Measurements from ENCODE around the gene CDC73.
"Not testable (repeated sequence)": the region's sequence is repeated elsewhere in the genome, so short reads cannot be mapped to it uniquely, and the experiment has no call there.

The CDC73 gene

DNA sequence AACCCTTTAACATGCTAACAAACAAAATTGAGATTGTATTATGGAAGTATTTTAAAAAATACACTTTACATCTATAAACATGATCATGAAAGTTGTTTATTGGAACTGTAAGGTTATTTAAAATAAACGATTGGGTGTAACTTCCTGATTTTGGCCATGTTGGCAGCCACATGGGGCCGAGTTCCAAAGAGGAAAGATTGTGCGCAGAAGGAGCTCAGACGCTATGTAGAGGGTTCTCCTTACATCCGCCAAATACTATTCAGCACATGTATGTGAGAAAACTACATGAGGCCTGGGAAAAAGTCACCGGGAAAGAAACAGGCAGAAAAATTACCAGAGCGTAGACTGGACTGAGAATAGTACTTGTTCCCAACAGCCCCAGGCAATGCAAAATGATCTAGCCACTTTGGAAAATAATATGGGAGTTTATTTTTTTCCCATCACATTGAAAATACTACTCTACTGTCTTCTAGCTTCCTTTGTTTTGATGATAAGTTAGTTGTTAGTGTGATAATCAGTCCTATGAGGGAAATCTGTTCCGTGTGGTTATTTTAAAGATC, 100.3 kb downstream of the CDC73 start:
- no peak for DNase-seq (ENCODE audit: low read depth in 4 of 4, low spot score in 1 of 4)

DNA sequence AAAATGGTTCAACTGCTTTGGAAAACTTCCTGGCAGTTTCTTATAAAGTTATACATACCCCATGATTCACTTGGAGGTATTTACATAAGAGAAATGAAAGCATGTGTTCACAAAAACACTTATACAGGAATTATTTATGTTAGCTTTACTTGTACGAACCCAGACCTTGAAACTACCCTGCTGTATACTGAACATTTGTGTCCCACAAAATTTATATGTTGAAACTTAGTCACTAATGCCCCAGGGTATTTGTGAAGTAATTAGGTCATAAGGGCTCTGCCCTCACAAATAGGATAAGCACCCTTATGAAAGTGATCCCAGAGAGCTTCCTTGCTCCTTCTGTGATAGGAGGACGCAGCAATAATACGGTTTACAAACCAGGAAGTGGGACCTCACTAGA, 107.3 kb downstream of the CDC73 start:
- no peak for DNase-seq (ENCODE audit: low read depth in 4 of 4, low spot score in 1 of 4)

DNA sequence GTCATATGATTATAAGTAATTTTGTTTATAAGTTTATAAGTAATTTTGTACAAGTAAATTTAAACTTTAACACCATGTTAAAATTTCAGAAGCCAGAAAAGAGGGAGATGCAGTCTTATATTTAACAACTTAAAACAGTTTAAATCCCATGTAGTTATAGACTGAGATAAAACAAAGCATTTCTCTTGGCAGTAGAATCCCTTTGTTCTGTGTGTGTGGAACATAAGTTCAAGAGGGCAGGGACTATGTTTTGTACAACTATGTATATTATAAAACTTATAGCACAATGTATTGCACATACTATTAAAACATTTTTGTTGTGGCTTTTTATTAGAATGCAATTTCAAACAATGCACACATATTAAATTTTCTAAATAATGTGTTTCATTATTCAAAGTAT, 109.3 kb downstream of the CDC73 start:
- not testable (repeated sequence) for DNase-seq (ENCODE audit: low read depth in 4 of 4, low spot score in 1 of 4)

DNA sequence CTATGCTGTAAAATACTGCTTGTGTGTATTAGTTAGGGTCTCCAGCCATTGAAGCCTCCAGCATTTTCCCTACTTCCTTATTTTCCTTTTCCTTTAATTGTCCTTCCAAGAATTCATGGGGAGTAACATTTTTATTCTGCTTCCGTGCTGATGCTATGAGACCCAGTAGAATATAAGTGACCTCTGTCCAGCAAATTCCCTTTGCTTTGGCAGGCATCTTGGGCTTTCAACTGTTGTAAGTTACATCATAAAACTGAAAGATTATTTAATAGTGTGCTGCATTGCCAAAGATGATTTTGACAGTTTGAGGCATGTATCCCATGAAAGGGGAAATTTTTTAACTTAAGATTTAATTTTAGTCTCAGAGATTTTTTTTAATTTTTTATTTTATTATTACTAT, 112.7 kb downstream of the CDC73 start:
- no peak for DNase-seq (ENCODE audit: low read depth in 4 of 4, low spot score in 1 of 4)

DNA sequence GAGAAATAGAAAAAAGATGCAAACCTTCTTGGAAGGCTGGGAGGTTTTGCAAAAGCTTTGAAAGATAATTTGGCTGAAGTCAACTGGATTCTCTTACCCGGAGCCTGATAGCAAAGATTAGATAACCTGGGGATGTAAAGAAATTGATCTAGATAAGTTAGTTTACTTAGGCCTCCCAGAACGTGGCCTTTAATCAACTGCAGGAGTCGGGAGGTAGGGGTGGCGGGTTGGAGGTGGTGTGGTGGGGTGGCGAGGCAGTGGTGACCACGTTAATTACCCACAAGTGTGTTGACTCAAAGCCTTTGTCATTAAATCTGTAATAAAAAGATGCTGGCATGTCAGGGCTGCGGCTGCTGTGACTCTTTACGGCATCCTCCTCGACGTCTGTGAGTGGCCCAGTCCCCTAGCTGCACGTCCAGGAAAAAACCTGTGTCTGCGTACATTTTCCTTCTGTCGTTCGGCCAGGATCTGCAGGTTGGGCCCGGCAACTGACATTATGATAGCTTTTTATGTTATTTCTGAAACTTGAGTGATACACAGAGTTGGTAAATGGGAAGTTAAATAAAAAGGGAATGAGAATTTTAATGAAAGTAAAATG, 115.6 kb downstream of the CDC73 start:
- no peak for DNase-seq (ENCODE audit: low read depth in 4 of 4, low spot score in 1 of 4)

DNA sequence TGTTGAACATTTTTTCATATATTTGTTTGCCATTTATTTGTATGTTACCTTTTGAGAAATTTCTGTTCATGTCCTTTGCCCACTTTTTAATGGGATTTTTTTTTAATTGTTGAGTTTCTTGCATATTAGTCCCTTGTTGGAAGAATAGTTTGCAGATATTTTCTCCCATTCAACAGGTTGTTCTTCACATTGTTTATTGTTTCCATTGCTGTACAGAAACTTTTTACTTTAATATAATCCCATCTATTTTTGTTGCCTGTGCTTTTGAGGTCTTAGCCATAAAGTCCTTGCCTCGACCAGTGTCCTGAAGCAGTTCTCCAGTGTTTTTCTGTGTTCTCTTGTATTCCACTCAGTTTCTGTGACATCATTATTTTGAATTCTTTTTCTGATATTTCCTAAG, 118.8 kb downstream of the CDC73 start:
- no peak for DNase-seq (ENCODE audit: low read depth in 4 of 4, low spot score in 1 of 4)

DNA sequence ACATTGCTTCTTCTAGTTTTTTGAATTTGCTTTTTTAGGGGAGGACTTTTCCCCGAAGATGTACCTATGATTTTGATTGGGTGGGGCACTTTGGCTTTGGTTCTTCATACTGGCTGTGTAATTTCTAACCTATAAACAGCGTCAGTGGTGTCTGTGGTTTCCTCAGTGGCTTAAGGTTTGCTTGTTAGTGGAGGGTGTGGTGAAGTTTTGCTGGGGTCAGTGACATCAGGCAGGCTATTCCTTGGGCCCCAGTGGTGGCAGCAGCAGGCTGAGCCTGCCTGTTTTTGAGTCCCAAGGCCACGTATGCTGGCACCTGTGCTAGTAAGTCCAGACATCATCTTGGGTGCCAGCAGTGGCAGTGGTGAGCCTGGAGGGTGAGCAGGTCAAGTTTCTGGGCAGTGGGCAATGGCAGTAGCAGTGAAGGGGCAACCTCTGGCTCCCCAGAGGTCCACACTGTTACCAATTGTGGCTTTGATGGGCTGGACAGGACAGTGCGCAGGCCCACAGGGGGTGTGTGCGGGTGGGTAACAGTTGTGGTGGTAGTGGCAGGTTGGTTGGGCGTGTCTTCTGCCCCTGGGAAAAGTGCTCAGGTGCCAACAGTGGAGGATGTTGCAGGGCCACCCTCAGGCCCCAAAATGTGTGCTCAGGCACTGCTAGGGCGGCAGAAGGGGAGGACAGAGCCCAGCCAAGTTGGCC, 119.4 kb downstream of the CDC73 start:
- no peak for DNase-seq (ENCODE audit: low read depth in 4 of 4, low spot score in 1 of 4)

DNA sequence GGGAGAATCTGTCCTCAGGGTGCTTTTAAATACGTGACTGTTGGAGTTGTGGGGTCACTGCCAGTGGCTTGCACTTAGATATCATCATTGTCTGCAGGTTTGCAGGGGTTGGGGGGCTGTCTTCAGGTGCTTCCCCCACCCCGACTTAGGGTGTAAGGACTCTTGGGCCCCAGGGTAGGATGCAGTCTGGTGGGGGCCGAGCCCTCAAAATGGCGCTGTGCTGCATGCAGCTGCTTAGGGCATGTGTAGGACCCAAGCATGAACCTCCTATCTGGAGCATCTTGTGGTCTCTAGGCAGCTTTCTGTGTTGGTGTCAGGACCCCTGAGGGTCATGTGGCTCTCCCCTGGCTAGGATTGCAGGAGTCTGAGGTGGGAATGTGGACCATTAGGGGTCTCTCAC, 120.2 kb downstream of the CDC73 start:
- DNase-seq (ENCODE audit: low read depth in 4 of 4, low spot score in 1 of 4): no peak

DNA sequence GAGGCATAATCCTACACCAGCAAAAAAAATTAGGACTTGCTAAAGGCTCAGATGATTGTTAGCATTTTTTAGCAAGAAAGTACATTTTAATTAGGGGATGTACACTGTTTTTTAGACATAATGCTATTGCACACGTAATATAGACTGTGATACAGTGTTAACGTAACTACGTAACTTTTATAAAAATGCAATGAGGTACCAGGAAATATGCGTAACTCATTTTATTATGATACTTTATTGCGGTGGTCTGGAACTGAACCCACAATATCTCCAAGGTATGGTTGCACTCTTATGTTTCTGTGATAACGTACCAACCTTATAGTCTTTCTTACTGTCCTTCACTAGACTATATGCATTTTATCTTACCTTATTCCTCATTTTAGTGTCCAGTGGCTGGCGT, 127.4 kb downstream of the CDC73 start:
- no peak for DNase-seq (ENCODE audit: low read depth in 4 of 4, low spot score in 1 of 4)

DNA sequence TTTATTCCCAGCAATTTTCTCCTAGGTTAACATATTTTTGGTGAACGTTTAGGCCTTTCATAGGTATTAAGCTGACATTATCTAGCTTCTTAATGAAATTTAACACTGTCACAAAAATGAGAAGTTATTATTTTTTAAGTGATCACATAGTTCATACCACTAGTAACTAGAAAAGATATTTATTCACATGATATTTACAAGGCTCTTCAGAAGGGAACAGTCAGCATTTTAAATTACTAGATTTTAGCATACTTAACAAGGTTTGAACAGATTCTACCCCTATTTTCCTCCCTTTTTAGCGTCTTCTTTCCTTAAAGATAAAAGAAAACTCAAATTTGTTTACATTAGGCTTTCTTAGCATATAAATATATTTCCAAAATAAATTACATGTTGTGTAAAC, 130.1 kb downstream of the CDC73 start:
- DNase-seq (ENCODE audit: low read depth in 4 of 4, low spot score in 1 of 4): no peak

DNA sequence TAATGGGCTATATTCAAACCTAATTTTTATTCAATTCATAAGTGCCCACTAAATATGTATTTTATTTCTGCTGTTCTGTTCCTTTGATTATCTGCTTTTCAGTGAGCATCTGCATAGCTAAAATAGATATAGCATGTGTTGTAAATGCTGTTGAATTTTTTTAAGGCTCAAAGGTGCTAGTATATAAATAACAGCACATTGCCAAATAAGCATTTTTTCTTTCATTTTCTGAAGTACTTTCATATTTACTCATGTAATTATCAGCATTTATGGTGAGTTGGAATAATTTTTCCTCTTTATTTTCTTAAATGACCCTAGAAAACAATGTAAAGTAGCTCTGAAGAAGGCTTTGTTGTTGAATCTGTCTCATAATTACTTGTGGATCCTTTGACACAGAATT, 134.2 kb downstream of the CDC73 start:
- no peak for DNase-seq (ENCODE audit: low read depth in 4 of 4, low spot score in 1 of 4)

DNA sequence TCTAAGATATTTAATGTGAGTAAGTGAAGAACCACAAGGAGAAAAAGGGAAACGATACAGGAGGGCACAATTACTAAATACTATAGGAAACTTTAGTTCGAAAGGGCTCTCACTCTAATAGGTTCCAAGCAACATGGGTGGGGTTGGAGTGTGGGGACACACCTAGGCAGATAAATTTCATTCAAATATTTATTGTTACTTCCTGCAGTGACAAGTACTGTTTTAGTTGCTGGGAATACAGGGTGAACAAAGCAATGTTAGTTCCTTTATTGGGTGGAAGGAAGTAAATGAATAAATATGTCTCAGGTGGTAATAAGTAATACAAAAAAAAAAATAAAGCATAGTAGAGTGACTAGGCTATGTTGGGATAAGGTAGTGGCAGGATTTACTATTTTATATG, 137.8 kb downstream of the CDC73 start:
- DNase-seq (ENCODE audit: low read depth in 4 of 4, low spot score in 1 of 4): no peak

DNA sequence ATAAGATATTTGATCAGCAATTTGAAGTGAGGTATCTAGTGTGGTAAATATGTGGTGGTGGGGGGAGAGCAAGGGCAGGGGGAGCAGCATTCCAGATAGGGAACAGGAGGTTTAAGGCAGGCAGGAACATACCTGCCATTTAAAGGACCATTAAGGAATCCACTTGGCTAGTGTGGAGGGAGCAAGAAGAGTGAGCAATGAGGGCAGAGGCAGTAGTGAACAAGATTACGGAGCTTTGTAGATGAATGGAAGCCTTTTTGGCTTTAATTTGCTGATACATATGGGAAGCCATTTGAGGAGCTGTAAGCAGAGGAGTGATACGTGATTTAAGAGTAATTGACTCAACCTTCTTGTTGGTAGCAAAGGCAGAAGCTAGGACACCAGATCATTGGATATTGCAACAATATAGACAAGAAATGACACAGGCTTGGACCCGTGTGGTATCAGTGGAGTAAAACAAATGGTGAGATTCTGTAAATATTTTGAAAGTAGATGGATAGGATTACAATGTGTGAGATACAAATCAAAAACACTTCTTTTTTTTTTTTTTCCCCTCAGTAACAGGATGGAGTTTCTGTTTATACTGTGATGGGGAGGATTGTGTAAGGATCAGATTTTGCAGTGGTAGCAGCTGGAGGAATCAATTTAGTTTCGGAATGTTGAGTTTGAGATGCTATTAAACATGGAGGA, 138.4 kb downstream of the CDC73 start:
- DNase-seq (ENCODE audit: low read depth in 4 of 4, low spot score in 1 of 4): no peak

DNA sequence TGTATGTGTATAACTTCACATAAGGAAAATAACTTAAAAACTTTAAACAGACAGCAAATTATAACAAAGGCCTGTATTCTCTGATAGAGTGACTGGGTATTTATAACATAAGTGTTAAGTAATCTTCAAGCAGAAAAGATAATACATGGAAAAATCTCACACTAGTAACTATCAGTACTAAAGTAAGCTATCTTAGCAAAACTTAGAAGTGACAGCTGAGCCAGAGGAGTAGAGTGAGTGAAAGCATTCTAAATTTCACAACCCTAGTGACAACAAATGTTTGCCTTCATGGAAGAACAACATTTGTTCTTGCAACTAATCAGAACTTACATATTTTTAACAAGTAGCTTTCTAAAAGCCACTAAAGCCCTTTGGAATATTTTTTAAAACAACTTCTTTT, 139.1 kb downstream of the CDC73 start:
- DNase-seq (ENCODE audit: low read depth in 4 of 4, low spot score in 1 of 4): no peak

DNA sequence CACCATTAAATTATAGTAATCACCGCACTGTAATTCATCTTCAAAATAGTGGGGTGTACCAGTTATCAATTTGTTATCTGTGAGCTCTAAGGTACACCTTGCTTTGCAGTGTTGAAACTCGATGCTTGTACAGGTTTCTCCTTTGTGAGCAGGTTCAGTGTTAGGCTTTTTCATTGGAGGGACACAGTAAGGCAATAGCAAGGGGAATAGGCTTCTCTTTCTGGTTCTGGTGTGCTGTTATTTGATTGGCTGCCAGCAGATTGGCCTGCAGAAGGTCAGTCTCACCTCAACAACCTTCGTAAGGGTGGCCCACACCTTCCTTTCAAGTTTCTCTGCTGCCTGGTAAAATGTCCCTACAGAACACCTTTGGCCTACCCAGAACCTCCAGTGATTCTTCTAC, 140.8 kb downstream of the CDC73 start:
- no peak for DNase-seq (ENCODE audit: low read depth in 4 of 4, low spot score in 1 of 4)

DNA sequence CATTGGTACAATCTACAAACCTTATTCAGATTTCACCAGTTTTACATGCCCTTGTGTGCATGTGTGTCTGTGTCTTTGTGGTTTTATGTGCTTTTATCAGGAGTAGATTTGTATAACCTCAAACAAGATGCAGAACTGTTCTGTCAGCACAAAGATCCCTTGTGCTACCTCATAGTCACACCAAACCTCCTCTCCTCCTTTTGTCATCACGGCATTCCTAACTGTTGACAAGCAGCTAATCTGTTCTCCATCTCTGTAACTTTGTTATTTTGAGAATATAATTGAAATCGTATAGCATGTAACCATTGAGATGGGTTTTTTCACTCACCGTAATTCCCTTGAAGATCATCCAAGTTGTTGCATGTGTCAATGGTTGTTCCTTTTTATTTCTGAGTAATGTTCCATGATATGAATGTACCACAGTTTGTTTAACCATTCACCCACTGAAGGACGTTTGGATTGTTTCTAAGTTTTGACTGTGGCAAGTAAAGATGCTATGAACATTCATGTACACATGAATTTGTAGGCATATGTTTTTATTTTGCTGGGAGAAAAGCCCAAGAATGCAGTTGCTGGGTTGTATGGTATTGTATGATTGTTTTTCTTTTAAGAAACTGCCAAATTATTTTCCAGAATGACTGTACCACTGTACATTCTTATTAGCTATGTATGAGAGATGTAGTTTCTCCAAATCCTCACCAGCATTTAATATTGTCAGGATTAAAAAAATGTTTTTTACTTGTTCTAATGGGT, 142.7 kb downstream of the CDC73 start:
- DNase-seq (ENCODE audit: low read depth in 4 of 4, low spot score in 1 of 4): no peak

DNA sequence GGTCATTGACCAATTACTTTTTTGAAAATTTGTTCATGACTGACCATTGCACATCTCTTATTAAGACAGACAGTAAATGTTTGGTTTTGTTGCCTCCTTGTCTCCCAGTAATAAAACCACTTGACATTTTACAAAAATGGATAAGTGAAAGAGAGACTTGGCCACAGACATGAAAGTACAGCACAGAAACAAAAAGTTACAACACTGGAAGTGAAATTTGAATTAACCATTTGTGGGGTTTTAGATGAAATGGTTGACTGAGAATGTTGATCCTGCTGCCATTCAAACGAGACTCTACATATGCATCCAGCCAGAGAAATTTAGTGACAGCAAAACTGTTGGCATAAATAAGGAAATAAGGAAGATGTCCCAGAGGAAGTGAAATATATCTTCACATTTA, 143.9 kb downstream of the CDC73 start:
- DNase-seq (ENCODE audit: low read depth in 4 of 4, low spot score in 1 of 4): no peak

DNA sequence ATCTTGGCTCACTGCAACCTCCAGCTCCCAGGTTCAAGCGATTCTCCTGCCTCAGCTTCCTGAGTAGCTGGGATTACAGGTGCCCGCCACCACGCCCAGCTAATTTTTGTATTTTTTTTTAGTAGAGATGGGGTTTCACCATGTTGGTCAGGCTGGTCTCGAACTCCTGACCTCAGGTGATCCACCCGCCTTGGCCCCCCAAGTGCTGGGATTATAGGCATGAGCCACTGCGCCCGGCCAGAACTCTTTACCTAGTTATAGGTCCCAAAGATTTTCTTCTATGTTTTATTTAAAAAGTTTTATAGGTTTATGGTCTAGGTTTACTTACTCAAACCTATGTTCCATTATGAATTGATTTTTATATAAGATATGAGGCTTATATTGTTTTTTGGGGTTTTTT, 145.0 kb downstream of the CDC73 start:
- DNase-seq (ENCODE audit: low read depth in 4 of 4, low spot score in 1 of 4): not testable (repeated sequence)

DNA sequence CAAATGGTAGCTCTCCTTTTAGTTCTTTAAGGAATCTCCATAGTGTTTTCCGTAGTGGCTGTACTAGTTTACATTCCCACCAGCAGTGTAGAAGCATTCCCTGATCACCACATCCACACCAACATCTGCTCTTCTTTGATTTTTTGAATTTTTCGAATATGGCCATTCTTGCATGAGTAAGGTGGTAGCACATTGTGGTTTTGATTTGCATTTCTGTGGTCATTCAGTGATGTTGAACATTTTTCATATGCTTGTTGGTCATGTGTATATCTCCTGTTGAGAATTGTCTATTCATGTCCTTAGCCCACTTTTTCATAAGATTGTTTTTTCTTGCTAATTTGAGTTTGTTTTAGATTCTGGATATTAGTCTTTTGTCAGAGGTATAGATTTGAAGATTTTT, 149.2 kb downstream of the CDC73 start:
- DNase-seq (ENCODE audit: low read depth in 4 of 4, low spot score in 1 of 4): no peak

DNA sequence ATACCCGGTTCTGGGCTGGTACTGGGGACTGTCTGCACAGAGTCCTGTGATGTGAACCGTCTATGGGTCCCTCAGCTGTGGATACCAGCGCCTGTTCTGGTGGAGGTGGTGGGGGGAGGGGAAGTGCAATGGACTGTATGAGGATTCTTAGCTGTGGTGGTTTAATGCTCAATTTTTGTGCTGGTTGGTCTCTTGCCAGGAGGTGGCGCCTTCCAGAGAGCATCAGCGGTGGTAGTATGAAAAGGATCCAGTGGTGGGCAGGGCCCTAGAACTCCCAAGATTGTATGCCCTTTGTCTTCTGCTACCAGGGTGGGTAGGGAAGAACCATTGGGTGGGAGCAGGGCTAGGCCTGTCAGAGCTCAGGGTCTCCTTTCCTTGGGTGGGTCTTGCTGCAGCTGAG, 153.9 kb downstream of the CDC73 start:
- DNase-seq (ENCODE audit: low read depth in 4 of 4, low spot score in 1 of 4): no peak

DNA sequence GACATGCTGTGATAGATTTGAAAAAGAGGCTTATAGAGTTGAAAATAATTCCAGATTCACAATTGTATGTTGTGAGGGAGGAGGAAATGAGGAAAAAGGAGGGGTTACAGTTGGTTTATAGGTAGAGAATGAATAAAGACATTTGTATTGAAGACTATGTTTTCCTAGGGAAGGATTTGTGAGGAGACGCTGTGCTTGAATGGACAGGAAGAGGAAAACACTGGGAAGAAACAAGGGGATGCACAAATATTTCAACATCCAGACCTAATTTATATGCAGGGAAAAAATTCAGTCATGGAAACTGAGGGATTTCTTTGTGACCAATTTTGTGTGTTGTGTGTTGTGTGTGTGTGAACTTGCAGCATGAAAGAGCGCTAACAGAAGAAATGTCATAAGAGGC, 157.1 kb downstream of the CDC73 start:
- DNase-seq (ENCODE audit: low read depth in 4 of 4, low spot score in 1 of 4): no peak

DNA sequence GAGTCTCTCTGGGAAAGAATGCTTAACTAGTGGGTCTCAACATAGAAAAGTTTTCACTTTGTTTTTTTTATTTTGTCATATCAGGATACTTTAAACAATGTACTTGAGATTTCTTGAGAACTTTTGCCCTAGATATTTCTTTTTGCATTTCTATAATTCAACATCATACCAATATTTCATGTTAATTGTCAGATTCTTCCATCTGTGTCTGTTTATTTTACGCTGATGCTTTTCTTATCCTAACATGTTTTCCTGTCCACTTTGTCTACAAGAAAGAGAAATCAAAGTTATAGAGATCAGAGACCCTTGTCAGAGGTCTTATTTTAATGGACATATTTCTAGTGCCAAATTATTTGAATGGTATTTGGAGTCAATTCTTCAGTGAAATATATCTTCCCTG, 160.1 kb downstream of the CDC73 start:
- DNase-seq (ENCODE audit: low read depth in 4 of 4, low spot score in 1 of 4): no peak

Data from stimulated activated CD4-positive, alpha-beta T cell treated with anti-CD3 and anti-CD28 coated beads, Interleukin-1b, Interleukin-23, amount 100 ng/mL, for 24 hours (primary cell).